IMR-90 (cell line): ENCODE data around the gene ASTN2. TPM values are rescaled to one million over a fixed set of nuclear protein-coding genes. Genes with fewer than 3 reads are reported as not detected.

Experiments used
- ATAC-seq: fragments of 200-7000 bp; cut with Tn5 transposase; 2 replicates; pipeline ENCODE4 v1.9.1; 2020; ENCODE audit warnings: low read depth, mild to moderate bottlenecking, moderate library complexity
- BruUV-seq: library from RNA; stranded (reverse); fragments of 400-500 nt; replicated peaks from 2 replicates; lab custom pipeline; 2021; lab: Mats Ljungman, UMichigan
- CTCF ChIA-PET: fragments of 300-600 bp; formaldehyde crosslinking; extraction: SDS; loops from one replicate; lab custom pipeline; 2021; ENCODE audit warnings: antibody characterized with exemption; lab: Yijun Ruan, JAX
- POLR2A ChIA-PET: fragments of 300-600 bp; sonication (Branson Sonifier 250); formaldehyde crosslinking; loops from one replicate; lab custom pipeline; 2022; ENCODE audit warnings: antibody characterized with exemption; ENCODE audit not compliant: unreplicated experiment; lab: Charles Lee
- DNase-seq: peaks from one replicate; pipeline ENCODE4 v3.0.0; 2013
- H2AFZ ChIP-seq: replicated peaks from 2 replicates; pipeline ENCODE3; 2013; ENCODE audit warnings: low read length, mild to moderate bottlenecking; ENCODE audit not compliant: poor library complexity
- H2AK5ac ChIP-seq: 2 replicates; pipeline ENCODE4 v1.6.1; 2013; ENCODE audit warnings: low read depth, low read length, inconsistent platforms
- H2AK9ac ChIP-seq: replicated peaks from 2 replicates; pipeline ENCODE3; 2013; ENCODE audit warnings: mild to moderate bottlenecking, low read depth, low read length, moderate library complexity; ENCODE audit not compliant: poor library complexity
- H2BK120ac ChIP-seq: 2 replicates; pipeline ENCODE4 v1.6.1; 2013; ENCODE audit warnings: low read depth, low read length, inconsistent platforms
- H2BK15ac ChIP-seq: 3 replicates; pipeline ENCODE4 v1.6.1; 2013; ENCODE audit warnings: low read depth, low read length, inconsistent platforms
- H2BK20ac ChIP-seq: 2 replicates; pipeline ENCODE4 v1.6.1; 2013; ENCODE audit warnings: low read depth, mild to moderate bottlenecking, inconsistent platforms, low read length, moderate library complexity
- H2BK5ac ChIP-seq: 2 replicates; pipeline ENCODE4 v1.6.1; 2013; ENCODE audit warnings: mild to moderate bottlenecking, low read depth, low read length, inconsistent platforms; ENCODE audit not compliant: poor library complexity, severe bottlenecking
- H3K14ac ChIP-seq: replicated peaks from 2 replicates; pipeline ENCODE4 v1.6.1; 2013; ENCODE audit warnings: low read depth, low read length, inconsistent platforms
- H3K18ac ChIP-seq: 2 replicates; pipeline ENCODE4 v1.6.1; 2013; ENCODE audit warnings: low read depth, low read length, control low read depth
- H3K23ac ChIP-seq: 2 replicates; pipeline ENCODE4 v1.6.1; 2013; ENCODE audit warnings: low read depth, low read length, inconsistent platforms
- H3K27ac ChIP-seq: 2 replicates; pipeline ENCODE4 v1.5.1; 2013; ENCODE audit warnings: mild to moderate bottlenecking, control low read depth, low read length; ENCODE audit not compliant: insufficient read depth
- H3K27me3 ChIP-seq: 2 replicates; pipeline ENCODE4 v1.6.1; 2013; ENCODE audit warnings: low read length; ENCODE audit not compliant: control insufficient read depth, insufficient read depth
- H3K36me3 ChIP-seq: 2 replicates; pipeline ENCODE4 v1.6.1; 2013; ENCODE audit warnings: low read length, mixed read lengths; ENCODE audit not compliant: control insufficient read depth, insufficient read depth
- H3K4ac ChIP-seq: 2 replicates; pipeline ENCODE4 v1.6.1; 2013; ENCODE audit warnings: low read depth, low read length, inconsistent platforms
- H3K4me1 ChIP-seq: 2 replicates; pipeline ENCODE4 v1.6.1; 2013; ENCODE audit warnings: low read length, mixed read lengths; ENCODE audit not compliant: control insufficient read depth, insufficient read depth
- H3K4me2 ChIP-seq: 2 replicates; pipeline ENCODE4 v1.6.1; 2013; ENCODE audit warnings: low read depth, mild to moderate bottlenecking, control low read depth, low read length, moderate library complexity
- H3K4me3 ChIP-seq: 2 replicates; pipeline ENCODE4 v1.5.1; 2013; ENCODE audit warnings: low read depth, mild to moderate bottlenecking, control low read depth, low read length, moderate library complexity; ENCODE audit not compliant: insufficient read depth
- H3K56ac ChIP-seq: 2 replicates; pipeline ENCODE4 v1.6.1; 2013; ENCODE audit warnings: low read length, inconsistent platforms; ENCODE audit not compliant: insufficient read depth; ENCODE audit errors: extremely low read depth
- H3K79me1 ChIP-seq, 2 experiments: 2 replicates each; pipeline ENCODE4 v1.6.1; 2013; ENCODE audit warnings: low read length in 2 of 2, inconsistent platforms in 1 of 2, low read depth in 1 of 2
- H3K9ac ChIP-seq: 2 replicates; pipeline ENCODE4 v1.6.1; 2013; ENCODE audit warnings: low read depth, low read length, control low read depth
- H3K9me1 ChIP-seq: 2 replicates; pipeline ENCODE4 v1.6.1; 2013; ENCODE audit warnings: low read length, inconsistent platforms; ENCODE audit not compliant: insufficient read depth
- H3K9me3 ChIP-seq: 2 replicates; pipeline ENCODE4 v1.6.1; 2013; ENCODE audit warnings: low read length; ENCODE audit not compliant: control insufficient read depth, insufficient read depth
- H4K20me1 ChIP-seq: 2 replicates; pipeline ENCODE4 v1.6.1; 2013; ENCODE audit warnings: low read length, inconsistent platforms; ENCODE audit not compliant: insufficient read depth
- H4K5ac ChIP-seq: 2 replicates; pipeline ENCODE4 v1.6.1; 2013; ENCODE audit warnings: mild to moderate bottlenecking, low read depth, low read length, control low read depth
- H4K8ac ChIP-seq, 2 experiments: 2 replicates each; pipeline ENCODE4 v1.6.1; 2013; ENCODE audit warnings: low read depth in 2 of 2, low read length in 2 of 2, control low read depth in 1 of 2, inconsistent platforms in 1 of 2
- H4K91ac ChIP-seq: 2 replicates; pipeline ENCODE4 v1.6.1; 2013; ENCODE audit warnings: low read depth, low read length, inconsistent platforms; ENCODE audit not compliant: insufficient read depth
- BHLHE40 ChIP-seq: fragments of 150-350 bp; IDR thresholded peaks from 2 replicates; pipeline ENCODE4 v1.6.1; 2016; ENCODE audit warnings: mild to moderate bottlenecking, low read depth, low read length
- CEBPB ChIP-seq: IDR thresholded peaks from 2 replicates; pipeline ENCODE4 v1.6.1; 2012; ENCODE audit warnings: low read depth, low read length, improper control_type of control experiment
- FOS ChIP-seq: fragments of 150-350 bp; IDR thresholded peaks from 2 replicates; pipeline ENCODE4 v1.6.1; 2016; ENCODE audit warnings: low read depth, low read length
- MAFK ChIP-seq: IDR thresholded peaks from 2 replicates; pipeline ENCODE4 v1.6.1; 2012; ENCODE audit warnings: low read depth, low read length, improper control_type of control experiment
- MAZ ChIP-seq: IDR thresholded peaks from 2 replicates; pipeline ENCODE4 v1.6.1; 2012; ENCODE audit warnings: low read depth, mild to moderate bottlenecking, low read length, improper control_type of control experiment, moderate library complexity, borderline replicate concordance
- MXI1 ChIP-seq: IDR thresholded peaks from 2 replicates; pipeline ENCODE4 v1.6.1; 2012; ENCODE audit warnings: low read depth, mild to moderate bottlenecking, low read length, moderate library complexity, borderline replicate concordance
- NFE2L2 ChIP-seq: fragments of 150-350 bp; IDR thresholded peaks from 2 replicates; pipeline ENCODE4 v1.6.1; 2016; ENCODE audit warnings: low read depth, mild to moderate bottlenecking, low read length
- RCOR1 ChIP-seq: IDR thresholded peaks from 2 replicates; pipeline ENCODE4 v1.6.1; 2012; ENCODE audit warnings: mild to moderate bottlenecking, low read length, improper control_type of control experiment; ENCODE audit not compliant: insufficient replicate concordance
- RFX5 ChIP-seq: IDR thresholded peaks from 2 replicates; pipeline ENCODE4 v1.8.0; 2012; ENCODE audit warnings: low read depth, mild to moderate bottlenecking, low read length, moderate library complexity
- SMC3 ChIP-seq: fragments of 150-350 bp; IDR thresholded peaks from 2 replicates; pipeline ENCODE4 v1.6.1; 2016; ENCODE audit warnings: low read depth, mild to moderate bottlenecking, antibody characterized with exemption, low read length, moderate library complexity
- USF2 ChIP-seq: fragments of 150-350 bp; IDR thresholded peaks from 2 replicates; pipeline ENCODE4 v1.6.1; 2017; ENCODE audit warnings: mild to moderate bottlenecking, antibody characterized with exemption, low read length, low read depth
- WGBS, 2 experiments: methylation state at CpG; one replicate each; pipeline versions ENCODE4 v1.1.5 to v1.1.7; 2013; ENCODE audit warnings: missing lambda C conversion rate in 2 of 2; ENCODE audit not compliant: insufficient read length in 1 of 2; ENCODE audit errors: extremely low coverage in 2 of 2; 5-methylcytosine and 5-hydroxymethylcytosine counted together
- dilution Hi-C: fragments of 300-500 bp; cut with HindIII; formaldehyde crosslinking; loops from one replicate; pipeline ENCODE4 v1.14.3; 2018; ENCODE audit warnings: low sequenced_read_pairs; ENCODE audit not compliant: unreplicated experiment
- in situ Hi-C: fragments of 300-500 bp; cut with MboI; formaldehyde crosslinking; loops from 3 replicates; pipeline ENCODE4 v1.14.3; 2019; ENCODE audit warnings: low sequenced_read_pairs, inconsistent platforms, mixed read lengths
- intact Hi-C: fragments of 100-400 bp; cut with micrococcal nuclease; formaldehyde crosslinking; loops from 2 replicates; pipeline ENCODE4 v1.10.0; 2022
- polyA plus RNA-seq, 3 experiments: library from polyadenylated mRNA; depleted of rRNA; stranded (reverse); fragments of >200 nt; gene quantifications; 2 replicates each; pipeline ENCODE4 v1.2.3, GENCODE V29; 2012; ENCODE audit warnings: low replicate concordance in 1 of 3
- total RNA-seq: library from RNA; depleted of rRNA; stranded (reverse); fragments of >200 nt; gene quantifications from 2 replicates; pipeline ENCODE4 v1.2.3, GENCODE V29; 2012
- TF ChIP-seq, protein P1 (sequence below): conservative IDR thresholded peaks from 2 replicates; pipeline ENCODE4 v1.5.1; 2012; ENCODE audit warnings: mild to moderate bottlenecking, low read depth, low read length, improper control_type of control experiment
- TF ChIP-seq, protein P2 (sequence below): fragments of 150-350 bp; IDR thresholded peaks from 2 replicates; pipeline ENCODE4 v1.6.1; 2016; ENCODE audit warnings: low read depth, mild to moderate bottlenecking, low read length, moderate library complexity, borderline replicate concordance

ASTN2 gene
- total and polyA plus RNA-seq, 2 of the 4 experiments (the other 2 are of a cell fraction), result 3.8 to 6.8 TPM

- H3K4me2 ChIP-seq, result no peak overlapping the region; the same call in 1 of the 2 replicates
- no peak overlapping the region for H3K23ac ChIP-seq
- no peaks in the 10 kb centered on the region for H4K20me1 ChIP-seq
- ChIA-PET CTCF (no interaction called here), POLR2A (no interaction called here)
- no peak overlapping the region for H2BK120ac ChIP-seq
- ATAC-seq, result no peak
- H3K4me1 ChIP-seq, result no peaks in the 10 kb centered on the region; the same call in 1 of the 2 replicates
- no TSS peak for BruUV-seq
- H3K4me3 ChIP-seq, result no peak overlapping the region
- intact Hi-C loops (loop anchor here (5.0 kb wide), 2 partner anchors 75 to 970 kb away; no protein-coding TSS in a partner anchor), in situ Hi-C loops (no loop called here), dilution Hi-C loops (no loop called here)
- TF ChIP-seq RCOR1, result no peak
- no peak for TF ChIP-seq SMC3
- no peak for TF ChIP-seq MAZ
- no peak for TF ChIP-seq NFE2L2
- TF ChIP-seq CEBPB, result no peak
- no peak for TF ChIP-seq MAFK
- TF ChIP-seq FOS, result no peak
- TF ChIP-seq, protein P1, sequence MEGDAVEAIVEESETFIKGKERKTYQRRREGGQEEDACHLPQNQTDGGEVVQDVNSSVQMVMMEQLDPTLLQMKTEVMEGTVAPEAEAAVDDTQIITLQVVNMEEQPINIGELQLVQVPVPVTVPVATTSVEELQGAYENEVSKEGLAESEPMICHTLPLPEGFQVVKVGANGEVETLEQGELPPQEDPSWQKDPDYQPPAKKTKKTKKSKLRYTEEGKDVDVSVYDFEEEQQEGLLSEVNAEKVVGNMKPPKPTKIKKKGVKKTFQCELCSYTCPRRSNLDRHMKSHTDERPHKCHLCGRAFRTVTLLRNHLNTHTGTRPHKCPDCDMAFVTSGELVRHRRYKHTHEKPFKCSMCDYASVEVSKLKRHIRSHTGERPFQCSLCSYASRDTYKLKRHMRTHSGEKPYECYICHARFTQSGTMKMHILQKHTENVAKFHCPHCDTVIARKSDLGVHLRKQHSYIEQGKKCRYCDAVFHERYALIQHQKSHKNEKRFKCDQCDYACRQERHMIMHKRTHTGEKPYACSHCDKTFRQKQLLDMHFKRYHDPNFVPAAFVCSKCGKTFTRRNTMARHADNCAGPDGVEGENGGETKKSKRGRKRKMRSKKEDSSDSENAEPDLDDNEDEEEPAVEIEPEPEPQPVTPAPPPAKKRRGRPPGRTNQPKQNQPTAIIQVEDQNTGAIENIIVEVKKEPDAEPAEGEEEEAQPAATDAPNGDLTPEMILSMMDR, result no peak
- TF ChIP-seq RFX5, result no peak
- no peak for TF ChIP-seq BHLHE40
- no peak for TF ChIP-seq MXI1
- no peak for TF ChIP-seq USF2
- TF ChIP-seq, protein P2, sequence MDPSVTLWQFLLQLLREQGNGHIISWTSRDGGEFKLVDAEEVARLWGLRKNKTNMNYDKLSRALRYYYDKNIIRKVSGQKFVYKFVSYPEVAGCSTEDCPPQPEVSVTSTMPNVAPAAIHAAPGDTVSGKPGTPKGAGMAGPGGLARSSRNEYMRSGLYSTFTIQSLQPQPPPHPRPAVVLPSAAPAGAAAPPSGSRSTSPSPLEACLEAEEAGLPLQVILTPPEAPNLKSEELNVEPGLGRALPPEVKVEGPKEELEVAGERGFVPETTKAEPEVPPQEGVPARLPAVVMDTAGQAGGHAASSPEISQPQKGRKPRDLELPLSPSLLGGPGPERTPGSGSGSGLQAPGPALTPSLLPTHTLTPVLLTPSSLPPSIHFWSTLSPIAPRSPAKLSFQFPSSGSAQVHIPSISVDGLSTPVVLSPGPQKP, result no peak
- H3K14ac ChIP-seq, result no peak overlapping the region
- no peaks in the 10 kb centered on the region for H3K9me3 ChIP-seq
- H3K18ac ChIP-seq, result no peak overlapping the region; the same call in 1 of the 2 replicates
- H2AK5ac ChIP-seq, result no peak overlapping the region
- H3K9ac ChIP-seq, result no peak overlapping the region
- no peak overlapping the region for H2AK9ac ChIP-seq
- H3K27me3 ChIP-seq, result no peaks in the 10 kb centered on the region; the same call in 1 of the 2 replicates
- no peak overlapping the region for H3K4ac ChIP-seq
- 0 out of 2 replicates have a peak overlapping the region, but pooled peaks have one; percentile 27 for H4K5ac ChIP-seq
- H3K27ac ChIP-seq, result no peak overlapping the region
- no peak overlapping the region for H2BK5ac ChIP-seq
- no peak overlapping the region for H4K8ac ChIP-seq
- no peak overlapping the region for H3K56ac ChIP-seq
- H4K91ac ChIP-seq, result no peak overlapping the region
- no peaks in the 10 kb centered on the region for H3K9me1 ChIP-seq
- no peaks in the 10 kb centered on the region for H3K79me1 ChIP-seq
- no peak overlapping the region for H2BK15ac ChIP-seq
- H2BK20ac ChIP-seq, result no peak overlapping the region
- H3K36me3 ChIP-seq, result no peaks in the 10 kb centered on the region
- WGBS, 2 experiments, result no CpG with 5 or more reads among the region's 6 CpGs
- H2AFZ ChIP-seq, result no peak overlapping the region
- peak; percentile 12 for DNase-seq
Observed at GRCh38 chr9:116662646-116663310, 752.1 kb downstream of the ASTN2 start.
